AG04450 (cell line): Measurements from ENCODE around the gene QRSL1. TPM values are rescaled to one million over a fixed set of nuclear protein-coding genes. Genes with fewer than 3 reads are reported as not detected.

Experiments used
- CTCF ChIA-PET: fragments of 300-600, 350-600 bp; formaldehyde crosslinking; extraction: SDS; loops from one replicate; lab custom pipeline; 2022; ENCODE audit warnings: antibody characterized with exemption, inconsistent platforms; lab: Charles Lee
- POLR2A ChIA-PET: fragments of 350-600 bp; formaldehyde crosslinking; extraction: SDS; loops from one replicate; lab custom pipeline; 2021; ENCODE audit warnings: antibody characterized with exemption, inconsistent platforms; lab: Yijun Ruan, JAX
- DNase-seq: peaks from one replicate; pipeline ENCODE4 v3.0.0-alpha.2; 2011; ENCODE audit warnings: low read depth, low spot score
- H3K27ac ChIP-seq: one replicate; pipeline ENCODE4 v1.5.1; 2012; ENCODE audit warnings: low read depth, low read length, control low read depth
- H3K27me3 ChIP-seq: one replicate; pipeline ENCODE4 v1.6.0; 2012; ENCODE audit warnings: low read length; ENCODE audit not compliant: control insufficient read depth, insufficient read depth
- H3K4me3 ChIP-seq: 2 replicates; pipeline ENCODE4 v1.5.1; 2011; ENCODE audit warnings: mild to moderate bottlenecking, low read depth, low read length, control low read depth
- H3K9me3 ChIP-seq: 2 replicates; pipeline ENCODE4 v1.5.1; 2012; ENCODE audit warnings: low read length; ENCODE audit not compliant: control insufficient read depth, insufficient read depth
- CTCF ChIP-seq: IDR thresholded peaks from 2 replicates; pipeline ENCODE4 v1.5.1; 2011; ENCODE audit warnings: low read depth, low read length, control low read depth, inconsistent platforms
- polyA plus RNA-seq: library from polyadenylated mRNA; depleted of rRNA; stranded (reverse); fragments of >200 nt; gene quantifications from 2 replicates; pipeline ENCODE4 v1.2.3, GENCODE V29; 2011

The QRSL1 gene
- polyA plus RNA-seq, 1 experiment, result 12.5 TPM

- CTCF ChIA-PET, result no interaction called here
- no peaks in the 10 kb centered on the region for H3K27me3 ChIP-seq
- no peak for TF ChIP-seq CTCF
- H3K4me3 ChIP-seq, result no peak overlapping the region
- no peak for DNase-seq
- POLR2A ChIA-PET, result no interaction called here
- H3K9me3 ChIP-seq, result no peaks in the 10 kb centered on the region
- H3K27ac ChIP-seq, result no peak overlapping the region
Observed at GRCh38 chr6:106677282-106677681, 47.9 kb downstream of the QRSL1 start.

- no peak for DNase-seq
- Histone ChIP-seq H3K9me3 (no peaks in the 10 kb centered on the region), H3K4me3 (no peak overlapping the region), H3K27me3 (no peaks in the 10 kb centered on the region), H3K27ac (no peak overlapping the region)
- no peak for TF ChIP-seq CTCF
- CTCF ChIA-PET, result no interaction called here
- POLR2A ChIA-PET, result no interaction called here
Observed at GRCh38 chr6:106684011-106684410, 54.6 kb downstream of the QRSL1 start.

GRCh38 chr6:106685833-106686232 is 56.5 kb downstream of the QRSL1 start:
- H3K27me3 ChIP-seq, result no peaks in the 10 kb centered on the region
- TF ChIP-seq CTCF, result no peak
- DNase-seq, result no peak
- CTCF ChIA-PET, result no interaction called here
- POLR2A ChIA-PET, result no interaction called here
- H3K4me3 ChIP-seq, result no peak overlapping the region
- H3K9me3 ChIP-seq, result no peaks in the 10 kb centered on the region
- H3K27ac ChIP-seq, result no peak overlapping the region

- Histone ChIP-seq H3K27me3 (peaks cover 6% of the 10 kb centered on the region), H3K9me3 (no peaks in the 10 kb centered on the region), H3K4me3 (no peak overlapping the region), H3K27ac (no peak overlapping the region)
- ChIA-PET POLR2A (no interaction called here), CTCF (interaction anchor here (0.7 kb wide), 1 partner anchor 122 kb away, joined by 3 read pairs; no protein-coding TSS in a partner anchor)
- no peak for TF ChIP-seq CTCF
- no peak for DNase-seq
Observed at GRCh38 chr6:106688177-106688951, 59.0 kb downstream of the QRSL1 start.

GRCh38 chr6:106692112-106692818 is 62.9 kb downstream of the QRSL1 start:
- POLR2A ChIA-PET, result no interaction called here
- no peak for TF ChIP-seq CTCF
- CTCF ChIA-PET, result interaction anchor here (1.0 to 1.2 kb wide), 2 partner anchors 247 to 287 kb away, joined by 3 read pairs; no protein-coding TSS in a partner anchor
- Histone ChIP-seq H3K27ac (no peak overlapping the region), H3K4me3 (no peak overlapping the region), H3K9me3 (no peaks in the 10 kb centered on the region), H3K27me3 (peaks cover 10% of the 10 kb centered on the region)
- no peak for DNase-seq
